OCI-LY3 (cell line): ENCODE results near the gene CUBN.

Experiments
- CTCF ChIP-seq: fragments of 200-600, 300-600 bp; sonication (generic); IDR thresholded peaks from 2 replicates; pipeline ENCODE4 v1.5.1; 2014; ENCODE audit warnings: antibody characterized with exemption, low read length, low read depth
- EZH2phosphoT487 ChIP-seq: fragments of 200-600 bp; shearing (Covaris generic); IDR thresholded peaks from 2 replicates; pipeline ENCODE4 v1.6.1; 2018; ENCODE audit warnings: antibody characterized with exemption, mixed run types, low read depth

DNA sequence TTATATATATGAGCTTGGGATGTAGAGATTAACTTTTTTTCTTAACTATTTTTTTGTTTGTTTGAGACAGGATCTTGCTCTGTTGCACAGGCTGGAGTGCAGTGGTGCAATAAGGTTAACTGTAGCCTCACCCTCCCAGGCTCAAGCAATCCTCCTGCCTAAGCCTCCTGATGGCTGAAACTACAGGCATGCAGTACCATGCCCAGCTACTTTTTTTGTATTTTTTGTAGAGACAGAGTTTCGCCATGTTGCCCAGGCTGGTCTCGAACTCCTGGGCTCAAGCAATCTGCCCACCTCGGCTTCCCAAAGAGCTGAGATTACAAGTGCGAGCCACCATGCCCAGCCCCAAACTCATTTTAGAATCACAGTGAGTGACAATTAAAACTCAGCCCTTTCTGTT lies 105.2 kb downstream of the CUBN start:
- TF ChIP-seq CTCF (no peak), EZH2phosphoT487 (no peak)
